Body of pancreas (tissue), 4 donors: ENCODE measurements around the gene PCID2. TPM values are rescaled to one million over a fixed set of nuclear protein-coding genes. Genes with fewer than 3 reads are reported as not detected.

Source experiments
- ATAC-seq: fragments of 150-250 bp; one replicate; pipeline ENCODE4 v1.9.1; 2016
- DNase-seq, 4 donors: peaks; one replicate each; pipeline ENCODE4 v3.0.0-alpha.2; 2019
- H3K27ac ChIP-seq, 4 donors: fragments of 200-600 bp; sonication (generic); 1 replicate in 3 of 4; 2 replicates in 1 of 4; pipeline versions ENCODE4 v1.5.1 to v1.6.1; 2016 to 2019; ENCODE audit warnings: mild to moderate bottlenecking in 1 of 4, mixed read lengths in 1 of 4, moderate library complexity in 1 of 4
- H3K27me3 ChIP-seq, 2 donors: fragments of 200-600 bp; sonication (generic); one replicate each; pipeline ENCODE4 v1.6.0; 2016; ENCODE audit warnings: mild to moderate bottlenecking in 1 of 2
- H3K36me3 ChIP-seq, 2 donors: fragments of 200-600 bp; sonication (generic); replicated peaks in 1 of 2; 2 replicates each; pipeline ENCODE4 v1.5.1; 2016; ENCODE audit warnings: low read depth in 2 of 2; ENCODE audit not compliant: insufficient read depth in 1 of 2
- H3K4me1 ChIP-seq: fragments of 200-600 bp; sonication (generic); one replicate; pipeline ENCODE4 v1.6.0; 2016
- H3K4me3 ChIP-seq, 2 donors: fragments of 200-600 bp; sonication (generic); 1 replicate in 1 of 2; 2 replicates in 1 of 2; pipeline ENCODE4 v1.5.1; 2016 to 2019
- H3K9me3 ChIP-seq, 3 donors: fragments of 200-600 bp; sonication (generic); 1 replicate in 2 of 3; 2 replicates in 1 of 3; pipeline ENCODE4 v1.5.1; 2016
- POLR2A ChIP-seq, 3 donors: fragments of 450-650 bp; IDR thresholded peaks; one replicate each; pipeline ENCODE4 v1.6.1; 2016; ENCODE audit warnings: antibody characterized with exemption in 3 of 3, mild to moderate bottlenecking in 2 of 3
- WGBS, 2 donors: methylation state at CpG; one replicate each; pipeline ENCODE4 v1.1.5; 2017; 5-methylcytosine and 5-hydroxymethylcytosine counted together
- intact Hi-C: fragments of 100-400 bp; cut with DNase I; formaldehyde crosslinking; loops from one replicate; pipeline ENCODE4 v1.15.1; 2023
- total RNA-seq, 2 donors: library from RNA; depleted of rRNA; stranded (reverse); fragments of >200 nt; gene quantifications; one replicate each; pipeline ENCODE4 v1.1.0, GENCODE V29; 2016
- TF ChIP-seq, protein P1 (sequence below), 7 experiments: fragments of 450-650 bp in 4 of 7; fragments of 200-600 bp in 3 of 7; sonication (generic) in 3 of 7; IDR thresholded peaks; one replicate each; pipeline ENCODE4 v1.5.1; 2016 to 2019; ENCODE audit warnings: antibody characterized with exemption in 7 of 7

PCID2 gene
- total RNA-seq, 2 donors from 2014 or later = 23.7 to 33.7 TPM

- Histone ChIP-seq H3K36me3 (peaks cover 19 to 33% of the 10 kb centered on the region in 2 donors), H3K27ac (no peak overlapping the region), H3K9me3 (no peaks in the 10 kb centered on the region), H3K27me3 (no peaks in the 10 kb centered on the region), H3K4me1 (no peaks in the 10 kb centered on the region), H3K4me3 (no peak overlapping the region)
- intact Hi-C loops = no loop called here
- TF ChIP-seq, protein P1, sequence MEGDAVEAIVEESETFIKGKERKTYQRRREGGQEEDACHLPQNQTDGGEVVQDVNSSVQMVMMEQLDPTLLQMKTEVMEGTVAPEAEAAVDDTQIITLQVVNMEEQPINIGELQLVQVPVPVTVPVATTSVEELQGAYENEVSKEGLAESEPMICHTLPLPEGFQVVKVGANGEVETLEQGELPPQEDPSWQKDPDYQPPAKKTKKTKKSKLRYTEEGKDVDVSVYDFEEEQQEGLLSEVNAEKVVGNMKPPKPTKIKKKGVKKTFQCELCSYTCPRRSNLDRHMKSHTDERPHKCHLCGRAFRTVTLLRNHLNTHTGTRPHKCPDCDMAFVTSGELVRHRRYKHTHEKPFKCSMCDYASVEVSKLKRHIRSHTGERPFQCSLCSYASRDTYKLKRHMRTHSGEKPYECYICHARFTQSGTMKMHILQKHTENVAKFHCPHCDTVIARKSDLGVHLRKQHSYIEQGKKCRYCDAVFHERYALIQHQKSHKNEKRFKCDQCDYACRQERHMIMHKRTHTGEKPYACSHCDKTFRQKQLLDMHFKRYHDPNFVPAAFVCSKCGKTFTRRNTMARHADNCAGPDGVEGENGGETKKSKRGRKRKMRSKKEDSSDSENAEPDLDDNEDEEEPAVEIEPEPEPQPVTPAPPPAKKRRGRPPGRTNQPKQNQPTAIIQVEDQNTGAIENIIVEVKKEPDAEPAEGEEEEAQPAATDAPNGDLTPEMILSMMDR (IDR thresholded peaks at IDR 0.05) = no peak
- no peak for TF ChIP-seq POLR2A (IDR thresholded peaks at IDR 0.05)
- DNase-seq (no peak), ATAC-seq (no peak)
- 79 to 85% methylated on average over 4 of the region's 4 CpGs for WGBS, 2 donors
Observed at GRCh38 chr13:113182046-113182445, 26.4 kb downstream of the PCID2 start.

- ATAC-seq = no peak
- no peaks in the 10 kb centered on the region for H3K9me3 ChIP-seq
- H3K4me3 ChIP-seq = no peak overlapping the region
- no peaks in the 10 kb centered on the region for H3K27me3 ChIP-seq
- H3K4me1 ChIP-seq = no peaks in the 10 kb centered on the region
- 85 to 92% methylated on average over 28 of the region's 28 CpGs for WGBS, 2 donors
- peaks cover 24 to 44% of the 10 kb centered on the region in 2 donors for H3K36me3 ChIP-seq
- TF ChIP-seq POLR2A (IDR thresholded peaks at IDR 0.05) = no peak
- TF ChIP-seq, protein P1 (IDR thresholded peaks at IDR 0.05) = no peak
- intact Hi-C loops = no loop called here
- H3K27ac ChIP-seq = no peak overlapping the region
- no peak for DNase-seq
Observed at GRCh38 chr13:113179374-113180230, 28.9 kb downstream of the PCID2 start.

- no peak overlapping the region for H3K27ac ChIP-seq
Observed at GRCh38 chr13:113178896-113179167, 29.6 kb downstream of the PCID2 start.

DNA sequence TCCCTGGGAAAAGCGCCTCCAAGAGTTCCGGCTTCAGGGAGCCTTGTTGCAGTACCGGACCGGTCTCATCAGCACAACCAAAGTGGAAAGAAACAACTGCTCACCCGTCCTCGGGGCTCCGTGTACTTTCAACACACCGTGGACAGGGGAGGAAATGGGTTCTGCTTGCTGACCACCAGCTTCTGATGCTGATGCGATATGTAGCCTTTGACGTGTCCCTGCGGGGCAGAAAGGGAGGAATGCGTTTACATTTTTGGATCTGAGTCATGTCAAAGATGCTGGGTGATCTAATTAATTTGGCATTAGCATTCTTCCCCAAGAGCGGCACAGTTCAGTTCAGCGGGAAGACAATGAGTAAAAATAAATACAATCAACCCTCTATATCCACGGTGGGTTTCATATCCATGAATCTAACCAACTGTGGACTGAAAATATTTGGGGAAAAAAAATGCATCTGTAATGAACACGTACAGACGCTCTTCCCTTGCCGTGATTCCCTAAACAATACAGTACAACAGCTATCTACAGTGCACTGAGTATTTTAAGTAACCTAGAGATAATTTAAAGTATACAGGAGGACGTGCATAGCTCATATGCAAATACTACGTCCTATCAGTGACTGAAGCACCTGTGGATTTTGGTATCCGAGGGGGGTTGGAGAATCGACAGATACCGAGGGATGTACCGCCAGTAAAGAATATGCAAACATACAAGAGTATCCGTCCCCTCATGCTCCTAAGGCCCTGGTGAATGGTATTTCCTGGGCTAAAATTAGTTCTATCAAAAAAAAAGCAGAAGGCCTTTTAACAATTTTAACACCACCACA, 30.2 kb downstream of the PCID2 start:
- WGBS, 2 donors = 86 to 92% methylated on average over 25 of the region's 25 CpGs
- H3K36me3 ChIP-seq = peaks cover 24 to 33% of the 10 kb centered on the region in 2 donors
- no peak overlapping the region for H3K27ac ChIP-seq

More at GRCh38 chr13:113178896-113179167, 29.6 kb downstream of the PCID2 start:
- 86 to 93% methylated on average over 3 of the region's 3 CpGs for WGBS, 2 donors
- Histone ChIP-seq H3K4me3 (no peak overlapping the region), H3K36me3 (peaks cover 24 to 38% of the 10 kb centered on the region in 2 donors), H3K4me1 (no peaks in the 10 kb centered on the region), H3K27me3 (no peaks in the 10 kb centered on the region), H3K9me3 (no peaks in the 10 kb centered on the region)
- no peak for ATAC-seq
- DNase-seq = no peak
- intact Hi-C loops = no loop called here
- TF ChIP-seq, protein P1 (IDR thresholded peaks at IDR 0.05) = no peak
- no peak for TF ChIP-seq POLR2A (IDR thresholded peaks at IDR 0.05)

More for the DNA sequence above, 30.2 kb downstream of the PCID2 start:
- Histone ChIP-seq H3K27me3 (no peaks in the 10 kb centered on the region), H3K9me3 (no peaks in the 10 kb centered on the region), H3K4me1 (no peaks in the 10 kb centered on the region), H3K4me3 (no peak overlapping the region)
- no peak for DNase-seq
- intact Hi-C loops = no loop called here
- no peak for TF ChIP-seq POLR2A (IDR thresholded peaks at IDR 0.05)
- TF ChIP-seq, protein P1 (IDR thresholded peaks at IDR 0.05) = no peak
- ATAC-seq = no peak
